Neural progenitor cell (in vitro differentiated cells): Measurements from ENCODE around the gene HEY2.

Experiments used
- CTCF ChIP-seq: fragments of 200-600 bp; sonication (generic); IDR thresholded peaks from 2 replicates; pipeline ENCODE4 v1.5.1; 2017; ENCODE audit warnings: antibody characterized with exemption, mild to moderate bottlenecking
- EZH2phosphoT487 ChIP-seq: fragments of 200-600 bp; sonication (generic); IDR thresholded peaks from 2 replicates; pipeline ENCODE4 v1.6.1; 2017; ENCODE audit warnings: antibody characterized with exemption

- TF ChIP-seq CTCF: peak; percentile 80
- TF ChIP-seq EZH2phosphoT487: no peak
Observed at GRCh38 chr6:125759184-125759902, 9.9 kb downstream of the HEY2 start.
